GM13976 (cell line): ENCODE results near the gene PTPN2.

Experiments used
- DNase-seq: peaks from one replicate; pipeline ENCODE4 v3.0.0; 2012; ENCODE audit warnings: low spot score
- in situ Hi-C: fragments of 300-500 bp; cut with MboI; formaldehyde crosslinking; loops from one replicate; pipeline ENCODE4 v1.12.0; 2022; ENCODE audit warnings: low sequenced_read_pairs, mixed read lengths, inconsistent platforms; ENCODE audit not compliant: unreplicated experiment
- TF ChIP-seq, protein P1 (sequence below): IDR thresholded peaks from 2 replicates; pipeline ENCODE4 v1.5.1; 2012; ENCODE audit warnings: borderline replicate concordance, mild to moderate bottlenecking; ENCODE audit not compliant: insufficient read depth; ENCODE audit errors: extremely low read depth, missing control alignments, control extremely low read depth

The PTPN2 gene

DNA sequence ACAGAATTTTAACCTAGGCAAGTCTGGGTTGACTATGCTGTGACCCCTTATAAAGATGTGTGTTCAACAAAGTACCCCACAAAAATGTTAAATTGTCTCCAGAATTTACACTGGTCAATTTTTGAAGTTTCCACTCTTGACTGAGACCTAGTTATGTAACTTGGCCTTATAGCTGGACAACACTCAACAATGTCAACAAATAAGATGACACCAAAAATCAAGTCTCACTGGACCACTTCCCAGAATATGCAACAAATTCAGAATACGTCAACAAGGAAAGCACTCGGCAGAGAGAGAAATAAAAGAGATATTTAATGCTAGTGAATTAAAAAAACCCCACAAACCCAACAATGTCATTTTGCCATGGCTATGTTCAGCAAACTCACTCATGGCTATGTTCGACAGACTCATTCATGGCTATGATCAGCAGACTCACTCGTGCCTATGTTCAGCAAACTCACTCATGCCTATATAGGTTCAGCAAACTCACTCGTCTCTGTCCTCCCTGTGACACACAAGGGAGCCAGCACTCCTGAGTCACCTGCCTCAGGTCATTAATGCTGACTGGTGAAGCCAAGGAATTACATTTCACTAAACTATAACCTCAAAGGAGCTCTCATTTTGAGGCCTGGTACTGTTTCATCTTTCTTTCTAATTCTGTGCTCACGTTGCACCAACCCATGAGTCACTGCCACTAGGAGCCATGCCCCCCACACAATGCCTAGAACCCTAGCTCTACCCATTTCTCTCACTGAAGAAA, 72.7 kb downstream of the PTPN2 start:
- no peak for DNase-seq
- TF ChIP-seq, protein P1, sequence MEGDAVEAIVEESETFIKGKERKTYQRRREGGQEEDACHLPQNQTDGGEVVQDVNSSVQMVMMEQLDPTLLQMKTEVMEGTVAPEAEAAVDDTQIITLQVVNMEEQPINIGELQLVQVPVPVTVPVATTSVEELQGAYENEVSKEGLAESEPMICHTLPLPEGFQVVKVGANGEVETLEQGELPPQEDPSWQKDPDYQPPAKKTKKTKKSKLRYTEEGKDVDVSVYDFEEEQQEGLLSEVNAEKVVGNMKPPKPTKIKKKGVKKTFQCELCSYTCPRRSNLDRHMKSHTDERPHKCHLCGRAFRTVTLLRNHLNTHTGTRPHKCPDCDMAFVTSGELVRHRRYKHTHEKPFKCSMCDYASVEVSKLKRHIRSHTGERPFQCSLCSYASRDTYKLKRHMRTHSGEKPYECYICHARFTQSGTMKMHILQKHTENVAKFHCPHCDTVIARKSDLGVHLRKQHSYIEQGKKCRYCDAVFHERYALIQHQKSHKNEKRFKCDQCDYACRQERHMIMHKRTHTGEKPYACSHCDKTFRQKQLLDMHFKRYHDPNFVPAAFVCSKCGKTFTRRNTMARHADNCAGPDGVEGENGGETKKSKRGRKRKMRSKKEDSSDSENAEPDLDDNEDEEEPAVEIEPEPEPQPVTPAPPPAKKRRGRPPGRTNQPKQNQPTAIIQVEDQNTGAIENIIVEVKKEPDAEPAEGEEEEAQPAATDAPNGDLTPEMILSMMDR = no peak

DNA sequence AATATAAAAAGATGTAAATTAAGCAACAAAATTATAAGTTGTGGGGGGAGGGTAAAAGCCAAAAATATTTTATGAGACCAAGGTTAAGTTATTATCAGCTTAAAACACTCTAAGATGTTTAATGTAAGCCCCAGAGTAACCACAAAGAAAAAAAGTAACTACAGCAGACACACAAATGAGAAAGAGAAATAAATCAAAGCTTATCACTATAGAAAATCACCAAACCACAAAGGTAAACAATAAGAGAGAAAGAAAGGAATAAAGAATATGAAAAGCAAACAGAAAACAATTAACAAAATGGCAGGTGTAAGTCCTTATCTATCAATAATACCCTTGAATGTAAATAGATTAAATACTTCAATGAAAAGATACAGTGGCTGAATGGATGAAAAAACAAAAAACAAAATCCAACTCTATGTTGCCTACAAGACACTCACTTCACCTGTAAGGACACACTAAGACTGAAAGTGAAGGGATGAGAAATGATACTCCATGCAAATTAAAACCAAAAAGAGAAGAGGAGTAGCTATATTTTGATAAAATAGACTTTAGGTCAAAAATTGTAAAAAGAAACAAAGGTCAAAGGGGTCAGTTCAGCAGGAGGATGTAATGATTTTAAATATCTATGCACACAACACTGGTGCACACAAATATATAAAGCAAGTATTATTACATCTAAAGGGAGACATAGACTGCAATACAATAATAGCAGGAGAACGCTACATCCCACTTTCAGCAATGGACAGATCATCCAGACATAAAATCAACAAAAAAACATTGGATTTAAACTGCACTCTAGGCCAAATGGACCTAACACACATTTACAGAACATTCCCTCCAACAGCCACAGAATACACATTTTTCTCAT, 80.7 kb downstream of the PTPN2 start:
- in situ Hi-C loops = no loop called here
- DNase-seq = no peak

More for the DNA sequence above, 72.7 kb downstream of the PTPN2 start:
- in situ Hi-C loops = no loop called here

DNA sequence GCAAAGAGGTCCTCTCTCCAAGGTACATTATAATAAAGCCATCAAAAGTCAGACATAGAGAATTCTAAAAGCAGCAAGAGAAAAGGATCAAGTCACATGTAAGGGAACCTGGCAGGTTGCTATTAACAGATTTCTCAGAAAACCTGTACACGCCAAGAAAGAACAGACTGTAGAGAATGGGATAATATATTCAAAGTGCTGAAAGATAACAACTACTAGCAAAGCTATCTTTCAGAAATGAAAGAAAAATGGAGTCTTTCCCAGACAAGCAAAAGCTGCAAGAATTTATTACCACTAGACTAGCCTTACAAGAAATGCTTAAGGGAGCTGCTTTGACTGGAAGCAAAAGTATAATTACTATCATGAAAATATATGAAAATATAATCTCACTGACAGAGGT, 81.5 kb downstream of the PTPN2 start:
- in situ Hi-C loops = no loop called here
- no peak for DNase-seq
- TF ChIP-seq, protein P1 = no peak

More for the DNA sequence above, 80.7 kb downstream of the PTPN2 start:
- TF ChIP-seq, protein P1 = no peak

DNA sequence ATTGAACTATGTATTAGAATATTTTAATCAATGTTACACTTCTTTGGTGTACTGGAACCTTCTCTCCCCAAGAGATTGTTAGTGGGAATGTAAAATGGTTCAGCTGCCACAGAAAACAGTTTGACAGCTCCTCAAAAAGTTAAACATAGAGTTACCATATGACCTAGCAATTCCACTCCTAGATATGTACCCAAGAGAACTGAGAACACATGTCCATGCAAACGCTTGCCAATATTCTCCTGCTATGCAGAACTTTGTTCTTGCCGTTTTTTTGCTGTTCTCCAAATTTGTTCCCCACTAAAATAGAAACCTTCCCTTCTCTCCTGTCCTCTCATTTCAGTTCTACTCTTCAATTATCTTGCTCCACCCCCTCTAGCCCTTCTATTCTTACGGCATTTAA, 87.6 kb downstream of the PTPN2 start:
- no peak for DNase-seq
- TF ChIP-seq, protein P1 = no peak
- in situ Hi-C loops = no loop called here

DNA sequence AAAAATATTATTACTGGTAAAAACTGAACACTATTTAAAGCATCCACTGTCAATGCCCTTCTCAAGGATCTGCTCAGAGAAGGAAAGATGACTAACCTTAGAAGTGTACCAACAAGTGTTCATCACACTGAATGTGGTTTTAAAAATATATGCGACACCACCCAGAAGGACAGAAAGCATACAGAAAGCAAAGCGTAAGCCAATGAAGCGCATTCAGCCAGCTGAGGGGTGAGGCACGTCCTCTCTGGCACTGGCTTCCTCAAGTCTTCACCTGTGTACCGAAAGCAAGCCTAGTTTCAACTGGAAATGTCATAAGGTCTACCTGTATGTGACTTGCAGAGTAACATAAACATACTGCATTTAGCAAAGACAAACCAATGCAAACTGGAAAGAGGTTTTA, 92.4 kb downstream of the PTPN2 start:
- in situ Hi-C loops = no loop called here
- DNase-seq = no peak
- TF ChIP-seq, protein P1 = no peak

DNA sequence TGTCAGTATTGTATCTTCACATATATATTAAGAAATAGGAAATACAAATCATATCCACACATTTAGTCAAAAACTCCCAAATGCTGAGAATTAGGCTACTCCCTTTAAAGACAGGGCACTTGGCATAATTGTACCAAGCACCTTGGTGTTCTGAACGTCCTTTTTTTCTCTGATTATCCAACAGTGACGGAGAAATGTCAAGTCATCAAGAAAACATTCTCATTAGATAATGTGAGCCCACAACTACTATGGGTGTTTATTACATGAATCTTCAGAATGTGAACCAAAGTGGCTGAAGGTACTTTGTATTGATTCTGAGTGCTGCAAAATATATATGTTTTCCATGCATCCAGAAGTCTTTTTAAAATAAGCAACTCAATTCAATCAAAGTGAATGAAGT, 97.4 kb downstream of the PTPN2 start:
- DNase-seq = no peak
- TF ChIP-seq, protein P1 = no peak
- in situ Hi-C loops = no loop called here
